Stimulated activated CD4-positive, alpha-beta T cell treated with anti-CD3 and anti-CD28 coated beads, Interleukin-12 subunit alpha, Interleukin-12 subunit beta, amount 100 ng/mL, for 4 hours (primary cell): ENCODE measurements around the gene BCAR3.
"Not testable (repeated sequence)": the region's sequence is repeated elsewhere in the genome, so short reads cannot be mapped to it uniquely, and the experiment has no call there.

Experiments used
- DNase-seq: peaks from one replicate; pipeline ENCODE4 v3.0.0-alpha.2; 2020

BCAR3 gene

GRCh38 chr1:93573940-93574469 is 107.6 kb downstream of the BCAR3 start:
- no peak for DNase-seq

DNA sequence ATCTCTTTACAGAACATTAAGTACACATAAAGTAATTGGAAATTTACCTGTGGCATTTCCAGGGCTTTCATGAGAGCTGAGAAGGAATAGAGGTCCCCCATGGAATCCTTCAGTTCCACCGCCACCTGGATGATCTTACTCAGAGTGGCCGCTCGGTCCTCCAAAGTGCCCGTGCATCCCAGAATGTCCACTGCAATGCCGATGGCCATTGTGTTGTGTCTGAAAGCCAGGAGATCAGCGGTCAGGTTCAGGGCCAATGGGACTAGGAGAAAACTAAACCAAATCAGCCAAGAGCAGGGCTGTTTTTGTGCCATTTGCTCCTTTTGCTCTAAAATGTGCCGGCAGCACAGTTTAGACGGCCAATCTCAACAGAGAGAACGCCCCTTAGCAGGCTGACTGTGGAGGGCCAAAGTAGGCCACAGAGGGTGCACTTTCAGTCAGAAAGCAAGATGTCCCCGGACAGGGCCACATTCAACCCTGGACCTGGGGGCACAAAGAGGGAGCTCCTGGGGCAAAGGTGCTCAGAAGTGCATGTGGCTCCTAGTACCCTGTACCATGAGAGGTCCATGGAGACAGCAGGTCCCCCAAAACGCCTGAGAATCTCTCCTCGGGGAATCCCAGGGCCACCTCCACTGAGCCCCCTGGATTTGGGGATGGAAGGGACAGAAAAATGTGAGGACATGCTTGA is 109.9 kb downstream of the BCAR3 start:
- no peak for DNase-seq

DNA sequence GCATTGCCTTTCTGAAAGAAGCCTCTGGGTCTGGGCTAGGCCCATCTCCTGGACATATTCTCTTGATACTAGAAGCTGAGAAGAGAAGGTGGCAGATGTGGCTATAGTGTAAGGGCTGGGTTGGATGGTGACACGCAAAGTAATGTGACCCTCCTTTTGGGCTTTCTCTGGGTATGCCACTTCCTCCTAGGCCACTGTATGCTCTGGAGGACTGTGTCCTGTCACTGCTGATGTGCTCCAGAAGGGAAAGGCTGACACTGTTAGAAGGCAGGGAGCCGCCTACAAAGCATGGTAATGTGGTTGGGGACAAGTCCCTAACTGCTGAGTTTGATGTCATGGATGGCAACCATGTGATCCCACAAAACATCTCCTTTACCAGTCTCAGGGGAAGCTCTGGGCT is 112.1 kb downstream of the BCAR3 start:
- no peak for DNase-seq

- DNase-seq = no peak
Measured at GRCh38 chr1:93567255-93567918, 114.2 kb downstream of the BCAR3 start.

- no peak for DNase-seq
Measured at GRCh38 chr1:93566227-93566626, 115.4 kb downstream of the BCAR3 start.

- DNase-seq = no peak
Measured at GRCh38 chr1:93565496-93566206, 116.0 kb downstream of the BCAR3 start.

- no peak for DNase-seq
Measured at GRCh38 chr1:93559695-93560094, 121.9 kb downstream of the BCAR3 start.

DNA sequence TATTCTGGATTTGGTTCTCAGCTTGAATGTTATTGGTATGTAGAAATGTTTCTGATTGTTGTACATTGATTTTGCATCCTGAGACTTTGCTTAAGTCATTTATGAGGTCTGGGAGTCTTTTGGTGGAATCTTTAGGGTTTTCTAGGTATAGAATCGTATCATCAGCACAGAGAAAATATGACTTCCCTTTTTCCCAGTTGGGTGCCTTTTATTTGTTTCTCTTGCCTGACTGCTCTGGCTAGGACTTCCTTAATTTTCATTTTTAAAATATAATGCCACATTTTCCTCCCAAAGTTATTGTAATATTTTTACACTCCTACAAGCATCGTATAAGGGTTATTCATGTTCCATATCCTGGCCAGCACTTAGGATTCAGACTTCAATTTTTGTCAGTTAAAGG is 122.6 kb downstream of the BCAR3 start:
- DNase-seq = no peak

DNA sequence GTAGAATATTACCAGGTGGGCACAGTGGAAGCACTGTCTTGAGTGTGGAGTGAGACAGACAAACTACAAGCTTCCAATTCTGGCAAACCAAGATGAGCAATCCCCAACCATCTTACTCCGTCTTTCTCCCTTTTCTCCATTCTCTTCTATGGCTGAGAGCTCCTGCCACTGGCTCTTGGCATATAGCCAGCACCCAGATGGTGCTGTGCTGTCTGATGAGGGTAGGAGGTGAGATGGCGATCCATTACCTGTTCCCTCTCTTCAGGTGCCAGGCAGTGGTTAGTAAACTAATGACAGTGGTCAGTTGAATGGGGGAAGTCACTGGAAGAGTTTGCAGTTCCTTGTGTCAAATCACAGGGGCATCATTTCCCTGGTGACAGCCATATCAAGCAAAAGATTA is 125.3 kb downstream of the BCAR3 start:
- no peak for DNase-seq

DNA sequence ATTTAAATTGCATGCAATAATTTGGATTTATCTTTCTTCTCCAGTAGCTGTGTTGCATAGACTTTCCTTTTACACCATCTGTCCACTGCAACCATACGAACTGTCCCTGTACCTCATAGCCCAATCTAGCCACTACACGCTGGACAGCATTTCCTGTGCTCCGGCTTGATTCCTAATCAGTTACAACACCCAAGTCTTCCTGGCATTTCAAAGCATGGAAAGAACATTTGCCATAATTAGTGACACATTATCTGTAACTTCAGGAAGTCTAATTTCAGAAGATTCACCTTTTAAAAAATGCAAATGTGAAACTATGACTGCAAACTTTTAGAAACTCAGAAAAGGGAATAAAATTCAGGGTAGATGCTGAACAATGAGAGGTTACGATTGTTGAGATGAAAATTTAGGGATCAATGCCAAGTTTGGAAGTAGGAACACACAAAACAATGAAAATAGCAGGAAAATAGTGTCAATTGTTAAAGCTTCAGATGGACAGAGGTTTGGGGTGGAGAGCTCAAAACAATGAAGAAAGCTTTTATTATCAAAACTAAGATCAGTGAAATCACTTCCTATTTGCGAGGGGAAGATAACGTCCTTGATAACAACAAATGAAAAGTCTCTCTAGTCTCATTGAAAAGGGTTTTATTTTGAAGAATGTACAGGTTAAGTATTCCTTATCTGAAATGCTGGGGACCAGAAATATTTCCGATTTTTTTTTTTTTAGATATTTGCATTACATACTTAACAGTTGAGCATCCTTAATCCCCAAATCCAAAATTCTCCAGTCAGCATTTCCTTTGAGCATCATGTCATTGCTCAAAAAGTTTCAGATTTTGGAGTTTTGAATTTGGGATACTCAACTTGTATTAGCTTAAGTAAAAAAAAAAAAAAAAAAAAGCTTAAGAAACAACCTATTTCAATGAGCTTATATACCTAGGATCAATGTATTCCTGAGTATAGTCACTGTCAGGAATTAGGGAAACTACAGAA is 126.5 kb downstream of the BCAR3 start:
- no peak for DNase-seq

GRCh38 chr1:93553886-93554490 is 127.6 kb downstream of the BCAR3 start:
- DNase-seq = not testable (repeated sequence)

DNA sequence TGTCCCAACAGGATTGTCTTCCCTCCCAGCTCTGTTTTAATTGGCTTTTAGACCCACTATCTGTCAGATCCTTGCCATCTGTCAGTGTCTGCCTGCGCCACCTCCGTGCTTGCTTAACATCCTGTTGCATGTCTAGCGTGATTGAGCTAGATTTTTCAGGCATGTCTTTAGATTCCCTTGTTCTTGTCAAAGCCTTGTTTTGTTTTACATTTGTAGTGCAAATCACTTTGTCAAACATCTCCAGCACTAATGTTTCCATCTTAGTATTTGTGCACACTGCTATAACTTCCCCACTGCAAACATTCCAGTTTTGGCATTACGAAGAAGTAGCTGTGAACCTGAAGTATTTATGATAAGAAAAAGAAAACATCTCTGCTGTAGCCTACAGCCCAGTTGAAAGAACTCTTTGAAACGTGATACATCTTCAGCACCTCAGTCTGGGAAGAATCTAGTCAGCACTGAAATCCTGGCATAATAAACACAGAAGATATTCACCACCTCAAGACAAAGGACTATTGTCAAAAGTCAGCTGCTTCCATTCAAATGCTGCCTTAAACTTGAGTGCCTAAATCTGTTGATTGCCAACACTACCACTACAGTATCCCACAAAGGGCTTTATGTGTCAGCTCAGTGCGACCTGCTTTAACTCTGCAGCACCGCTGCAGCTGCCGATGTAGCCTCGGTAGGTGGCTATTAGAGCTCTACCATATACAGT is 128.7 kb downstream of the BCAR3 start:
- DNase-seq = no peak

DNA sequence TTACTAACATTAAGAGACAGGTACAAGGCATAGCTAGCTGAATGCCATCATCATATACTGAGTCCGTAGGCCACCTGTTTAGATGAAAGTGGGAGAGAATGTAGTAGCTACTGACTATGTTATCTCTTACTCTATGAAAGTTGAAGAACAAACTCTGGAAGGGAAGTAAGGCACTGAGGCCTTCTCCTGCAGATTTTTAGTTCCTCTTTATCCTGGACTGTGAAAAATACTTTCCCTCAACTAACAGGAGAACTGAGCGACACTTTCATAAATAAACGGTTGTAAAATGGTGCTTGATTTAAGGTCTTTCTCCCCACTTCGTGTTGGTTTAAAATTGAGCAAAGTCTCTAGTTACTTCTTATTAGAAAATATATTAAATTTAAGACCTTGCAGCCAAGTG is 131.8 kb downstream of the BCAR3 start:
- DNase-seq = no peak

DNA sequence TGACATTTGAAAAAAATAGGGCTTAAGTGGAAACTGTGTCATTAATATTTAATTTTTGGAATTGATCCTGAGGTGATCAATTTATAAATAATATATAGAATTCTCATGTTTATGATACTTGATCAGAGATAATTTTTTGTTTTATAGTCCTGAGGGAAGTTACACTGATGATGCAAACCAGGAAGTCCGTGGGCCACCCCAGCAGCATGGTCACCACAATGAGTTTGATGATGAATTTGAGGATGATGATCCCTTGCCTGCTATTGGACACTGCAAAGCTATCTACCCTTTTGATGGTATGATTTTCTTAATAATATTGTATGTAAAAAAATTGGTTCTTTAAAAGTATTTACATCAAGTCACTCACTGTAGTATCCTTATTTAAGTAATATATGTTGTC is 132.5 kb downstream of the BCAR3 start:
- no peak for DNase-seq

- no peak for DNase-seq
Measured at GRCh38 chr1:93546162-93546863, 135.3 kb downstream of the BCAR3 start.

- no peak for DNase-seq
Measured at GRCh38 chr1:93542398-93542797, 139.2 kb downstream of the BCAR3 start.

- DNase-seq = no peak
Measured at GRCh38 chr1:93541045-93541444, 140.6 kb downstream of the BCAR3 start.

DNA sequence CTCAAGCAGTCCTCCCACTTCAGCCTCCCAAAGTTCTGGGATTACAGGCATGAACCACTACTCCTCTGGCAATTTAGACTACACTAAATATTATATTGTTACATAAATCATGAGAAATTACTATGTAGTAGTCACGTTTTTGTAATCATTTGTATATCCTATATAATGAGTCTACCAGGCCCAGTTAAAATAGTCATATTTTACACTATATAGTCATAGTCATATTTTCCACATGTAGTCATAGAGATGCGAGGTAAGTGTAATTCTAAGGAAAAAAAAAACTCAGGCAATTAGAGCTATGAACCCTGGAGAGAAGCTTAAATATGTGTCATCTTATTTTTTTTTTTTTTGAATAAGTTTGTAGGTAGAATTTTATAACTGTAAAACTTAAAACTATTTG is 143.7 kb downstream of the BCAR3 start:
- no peak for DNase-seq

GRCh38 chr1:93537396-93537795 is 144.2 kb downstream of the BCAR3 start:
- DNase-seq = no peak

GRCh38 chr1:93533677-93534076 is 148.0 kb downstream of the BCAR3 start:
- no peak for DNase-seq
